Neural cell (in vitro differentiated cells): ENCODE data around the gene MXI1. TPM values are rescaled to one million over a fixed set of nuclear protein-coding genes. Genes with fewer than 3 reads are reported as not detected.

Experiments
- H2AFZ ChIP-seq: fragments of 200-600, 300-800 bp; sonication (generic), shearing (Covaris generic); 2 replicates; pipeline ENCODE4 v1.6.0; 2014; ENCODE audit warnings: low read depth, mild to moderate bottlenecking, antibody characterized with exemption, low read length, moderate library complexity
- H3F3A ChIP-seq: fragments of 200-600 bp; shearing (Covaris generic); 2 replicates; pipeline ENCODE4 v1.6.1; 2016; ENCODE audit warnings: mild to moderate bottlenecking, moderate library complexity, mixed read lengths, antibody characterized with exemption, low read length; ENCODE audit not compliant: insufficient read depth, poor library complexity, severe bottlenecking
- H3K27ac ChIP-seq: fragments of 200-600, 300-800 bp; sonication (generic), shearing (Covaris generic); 2 replicates; pipeline ENCODE4 v1.5.1; 2014; ENCODE audit warnings: mild to moderate bottlenecking, low read length, moderate library complexity
- H3K27me3 ChIP-seq: fragments of 300-800, 200-600 bp; sonication (generic), shearing (Covaris generic); 2 replicates; pipeline ENCODE4 v1.6.0; 2014; ENCODE audit warnings: mild to moderate bottlenecking, low read depth, low read length, moderate library complexity; ENCODE audit not compliant: insufficient read depth
- H3K36me3 ChIP-seq: fragments of 300-800, 200-600 bp; sonication (generic), shearing (Covaris generic); 2 replicates; pipeline ENCODE4 v1.5.1; 2014; ENCODE audit warnings: mild to moderate bottlenecking, antibody characterized with exemption, low read length, moderate library complexity; ENCODE audit not compliant: insufficient read depth
- H3K4me2 ChIP-seq: fragments of 300-800, 200-600 bp; sonication (generic), shearing (Covaris generic); 2 replicates; pipeline ENCODE4 v1.6.0; 2014; ENCODE audit warnings: mild to moderate bottlenecking, low read length
- H3K4me3 ChIP-seq: fragments of 300-800, 200-600 bp; sonication (generic), shearing (Covaris generic); 2 replicates; pipeline ENCODE4 v1.5.1; 2014; ENCODE audit warnings: mild to moderate bottlenecking, low read length, moderate library complexity
- H3K79me2 ChIP-seq: fragments of 200-600 bp; shearing (Covaris generic); replicated peaks from 2 replicates; pipeline ENCODE4 v1.6.0; 2014; ENCODE audit warnings: mild to moderate bottlenecking, low read length, moderate library complexity; ENCODE audit not compliant: insufficient read depth
- H3K9ac ChIP-seq: fragments of 300-800, 200-600 bp; sonication (generic), shearing (Covaris generic); 2 replicates; pipeline ENCODE4 v1.6.1; 2016; ENCODE audit warnings: mild to moderate bottlenecking, low read length, mixed read lengths
- H3K9me2 ChIP-seq: fragments of 200-600 bp; shearing (Covaris generic); 2 replicates; pipeline ENCODE4 v1.6.1; 2016; ENCODE audit warnings: mild to moderate bottlenecking, low read length, mixed read lengths; ENCODE audit not compliant: insufficient read depth
- H3K9me3 ChIP-seq: fragments of 200-600, 300-800 bp; sonication (generic), shearing (Covaris generic); 2 replicates; pipeline ENCODE4 v1.6.1; 2016; ENCODE audit warnings: mild to moderate bottlenecking, mixed run types, low read length, moderate library complexity, mixed read lengths
- H4K20me1 ChIP-seq: fragments of 200-600 bp; shearing (Covaris generic); 2 replicates; pipeline ENCODE4 v1.6.1; 2016; ENCODE audit warnings: mild to moderate bottlenecking, mixed run types; ENCODE audit not compliant: insufficient read depth
- EP300 ChIP-seq: fragments of 450-650 bp; conservative IDR thresholded peaks from 2 replicates; pipeline ENCODE4 v1.6.1; 2014; ENCODE audit warnings: antibody characterized with exemption, mild to moderate bottlenecking, moderate library complexity; ENCODE audit not compliant: poor library complexity, severe bottlenecking
- EZH2 ChIP-seq: fragments of 200-600, 300-800 bp; shearing (Covaris generic), sonication (generic); IDR thresholded peaks from 2 replicates; pipeline ENCODE4 v1.6.1; 2014; ENCODE audit warnings: antibody characterized with exemption, low read length, borderline replicate concordance, mild to moderate bottlenecking; ENCODE audit not compliant: insufficient read depth, poor library complexity, severe bottlenecking
- MXI1 ChIP-seq: fragments of 450-650 bp; conservative IDR thresholded peaks from 2 replicates; pipeline ENCODE4 v1.6.1; 2014; ENCODE audit warnings: antibody characterized with exemption, mild to moderate bottlenecking; ENCODE audit not compliant: poor library complexity, severe bottlenecking
- POLR2AphosphoS5 ChIP-seq: IDR thresholded peaks from 2 replicates; pipeline ENCODE4 v1.6.1; 2012
- RAD21 ChIP-seq: fragments of 450-650 bp; conservative IDR thresholded peaks from 2 replicates; pipeline ENCODE4 v1.6.1; 2014; ENCODE audit warnings: antibody characterized with exemption, mild to moderate bottlenecking, moderate library complexity
- SMC3 ChIP-seq: fragments of 450-650 bp; conservative IDR thresholded peaks from 2 replicates; pipeline ENCODE4 v1.6.1; 2014; ENCODE audit warnings: antibody characterized with exemption, mild to moderate bottlenecking, moderate library complexity; ENCODE audit not compliant: poor library complexity
- TAF1 ChIP-seq: IDR thresholded peaks from 2 replicates; pipeline ENCODE4 v1.6.1; 2012; ENCODE audit warnings: low read depth
- polyA plus RNA-seq: library from polyadenylated mRNA; depleted of rRNA; stranded (reverse); fragments of >200 nt; gene quantifications from 2 replicates; pipeline ENCODE4 v1.2.3, GENCODE V29; 2014
- TF ChIP-seq, protein P1 (sequence below): IDR thresholded peaks from 2 replicates; pipeline ENCODE4 v1.6.1; 2012; ENCODE audit warnings: borderline replicate concordance
- TF ChIP-seq, protein P2 (sequence below): fragments of 450-650 bp; IDR thresholded peaks from 2 replicates; pipeline ENCODE4 v1.5.1; 2014; ENCODE audit warnings: antibody characterized with exemption, mild to moderate bottlenecking, moderate library complexity; ENCODE audit not compliant: poor library complexity, severe bottlenecking

Gene MXI1
- polyA plus RNA-seq, 1 donor from 2014 or later: 69.5 TPM

DNA sequence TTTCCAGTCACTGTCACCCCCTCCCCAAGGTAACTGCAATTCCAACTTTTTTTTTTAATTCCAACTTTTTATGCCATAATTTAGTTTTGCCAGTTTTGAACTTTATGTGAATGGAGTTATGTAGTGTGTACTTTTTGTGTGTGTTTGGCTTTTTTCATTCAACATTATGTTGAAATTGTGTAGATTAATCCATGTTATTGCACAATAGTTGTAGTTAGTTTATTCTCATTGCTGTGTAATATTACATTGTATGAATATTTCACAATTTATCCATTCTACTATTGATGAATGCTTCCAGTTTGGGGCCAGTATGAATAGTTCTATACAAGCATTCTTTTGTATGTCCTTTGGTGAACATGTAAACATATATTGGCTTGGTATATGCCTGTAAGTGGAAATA lies 32.5 kb downstream of the MXI1 start:
- Histone ChIP-seq H3K36me3 (no peaks in the 10 kb centered on the region), H4K20me1 (no peaks in the 10 kb centered on the region), H3K27me3 (no peaks in the 10 kb centered on the region), H3K27ac (no peak overlapping the region), H3K79me2 (peaks cover 27% of the 10 kb centered on the region), H3K4me2 (no peak overlapping the region), H2AFZ (no peak overlapping the region), H3K9ac (no peak overlapping the region), H3K9me2 (no peaks in the 10 kb centered on the region), H3K9me3 (no peaks in the 10 kb centered on the region), H3K4me3 (no peak overlapping the region), H3F3A (no peaks in the 10 kb centered on the region)
- TF ChIP-seq MXI1: no peak
- TF ChIP-seq RAD21: no peak
- TF ChIP-seq SMC3: no peak

DNA sequence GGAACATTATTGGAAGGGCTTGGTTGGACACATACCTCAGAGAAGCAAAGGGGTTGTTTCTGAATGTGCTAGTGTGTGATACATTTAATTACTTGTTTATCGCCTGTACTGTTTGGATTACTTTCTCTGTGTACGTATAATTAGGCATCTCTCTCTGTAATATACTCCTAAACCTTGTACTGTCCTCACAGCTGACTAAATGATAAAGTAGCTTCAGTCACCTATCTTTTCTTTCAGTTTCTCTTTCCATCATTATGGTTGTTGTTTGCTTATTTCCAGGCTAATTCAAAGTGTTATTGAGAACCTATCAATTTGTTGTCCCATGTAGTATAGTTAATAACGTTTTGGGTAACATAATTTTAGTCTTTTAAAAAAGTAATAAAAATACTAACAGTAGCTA lies 34.0 kb downstream of the MXI1 start:
- Histone ChIP-seq H4K20me1 (no peaks in the 10 kb centered on the region), H3K9me2 (no peaks in the 10 kb centered on the region), H3K27ac (no peak overlapping the region), H3F3A (no peaks in the 10 kb centered on the region), H3K36me3 (no peaks in the 10 kb centered on the region), H3K4me3 (no peak overlapping the region), H3K9me3 (no peaks in the 10 kb centered on the region), H2AFZ (no peak overlapping the region), H3K79me2 (peaks cover 24% of the 10 kb centered on the region), H3K4me2 (no peak overlapping the region), H3K9ac (no peak overlapping the region), H3K27me3 (no peaks in the 10 kb centered on the region)
- TF ChIP-seq MXI1 (no peak), EP300 (no peak), POLR2AphosphoS5 (no peak), TAF1 (no peak), SMC3 (no peak), EZH2 (no peak), RAD21 (no peak)
- TF ChIP-seq, protein P1, sequence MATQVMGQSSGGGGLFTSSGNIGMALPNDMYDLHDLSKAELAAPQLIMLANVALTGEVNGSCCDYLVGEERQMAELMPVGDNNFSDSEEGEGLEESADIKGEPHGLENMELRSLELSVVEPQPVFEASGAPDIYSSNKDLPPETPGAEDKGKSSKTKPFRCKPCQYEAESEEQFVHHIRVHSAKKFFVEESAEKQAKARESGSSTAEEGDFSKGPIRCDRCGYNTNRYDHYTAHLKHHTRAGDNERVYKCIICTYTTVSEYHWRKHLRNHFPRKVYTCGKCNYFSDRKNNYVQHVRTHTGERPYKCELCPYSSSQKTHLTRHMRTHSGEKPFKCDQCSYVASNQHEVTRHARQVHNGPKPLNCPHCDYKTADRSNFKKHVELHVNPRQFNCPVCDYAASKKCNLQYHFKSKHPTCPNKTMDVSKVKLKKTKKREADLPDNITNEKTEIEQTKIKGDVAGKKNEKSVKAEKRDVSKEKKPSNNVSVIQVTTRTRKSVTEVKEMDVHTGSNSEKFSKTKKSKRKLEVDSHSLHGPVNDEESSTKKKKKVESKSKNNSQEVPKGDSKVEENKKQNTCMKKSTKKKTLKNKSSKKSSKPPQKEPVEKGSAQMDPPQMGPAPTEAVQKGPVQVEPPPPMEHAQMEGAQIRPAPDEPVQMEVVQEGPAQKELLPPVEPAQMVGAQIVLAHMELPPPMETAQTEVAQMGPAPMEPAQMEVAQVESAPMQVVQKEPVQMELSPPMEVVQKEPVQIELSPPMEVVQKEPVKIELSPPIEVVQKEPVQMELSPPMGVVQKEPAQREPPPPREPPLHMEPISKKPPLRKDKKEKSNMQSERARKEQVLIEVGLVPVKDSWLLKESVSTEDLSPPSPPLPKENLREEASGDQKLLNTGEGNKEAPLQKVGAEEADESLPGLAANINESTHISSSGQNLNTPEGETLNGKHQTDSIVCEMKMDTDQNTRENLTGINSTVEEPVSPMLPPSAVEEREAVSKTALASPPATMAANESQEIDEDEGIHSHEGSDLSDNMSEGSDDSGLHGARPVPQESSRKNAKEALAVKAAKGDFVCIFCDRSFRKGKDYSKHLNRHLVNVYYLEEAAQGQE: no peak
- TF ChIP-seq, protein P2, sequence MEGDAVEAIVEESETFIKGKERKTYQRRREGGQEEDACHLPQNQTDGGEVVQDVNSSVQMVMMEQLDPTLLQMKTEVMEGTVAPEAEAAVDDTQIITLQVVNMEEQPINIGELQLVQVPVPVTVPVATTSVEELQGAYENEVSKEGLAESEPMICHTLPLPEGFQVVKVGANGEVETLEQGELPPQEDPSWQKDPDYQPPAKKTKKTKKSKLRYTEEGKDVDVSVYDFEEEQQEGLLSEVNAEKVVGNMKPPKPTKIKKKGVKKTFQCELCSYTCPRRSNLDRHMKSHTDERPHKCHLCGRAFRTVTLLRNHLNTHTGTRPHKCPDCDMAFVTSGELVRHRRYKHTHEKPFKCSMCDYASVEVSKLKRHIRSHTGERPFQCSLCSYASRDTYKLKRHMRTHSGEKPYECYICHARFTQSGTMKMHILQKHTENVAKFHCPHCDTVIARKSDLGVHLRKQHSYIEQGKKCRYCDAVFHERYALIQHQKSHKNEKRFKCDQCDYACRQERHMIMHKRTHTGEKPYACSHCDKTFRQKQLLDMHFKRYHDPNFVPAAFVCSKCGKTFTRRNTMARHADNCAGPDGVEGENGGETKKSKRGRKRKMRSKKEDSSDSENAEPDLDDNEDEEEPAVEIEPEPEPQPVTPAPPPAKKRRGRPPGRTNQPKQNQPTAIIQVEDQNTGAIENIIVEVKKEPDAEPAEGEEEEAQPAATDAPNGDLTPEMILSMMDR: no peak

DNA sequence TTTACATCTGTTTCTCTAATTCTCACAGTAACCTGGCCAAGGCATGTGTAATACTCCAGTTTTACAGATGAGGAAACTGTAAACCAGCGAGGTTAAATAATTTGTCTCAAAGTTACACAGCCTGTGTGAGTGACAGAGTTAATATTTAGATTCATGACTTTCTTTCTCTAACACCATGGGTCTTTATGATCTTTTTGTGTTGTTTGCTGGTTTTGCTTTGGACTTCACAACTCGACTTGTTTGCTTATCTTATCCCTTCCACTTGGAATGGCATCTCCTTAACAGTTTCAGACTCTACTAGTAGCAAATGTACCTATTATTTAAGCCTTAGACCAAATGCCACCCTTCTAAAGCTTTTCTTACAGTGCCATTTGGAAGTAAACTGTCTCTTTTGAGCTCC lies 34.4 kb downstream of the MXI1 start:
- Histone ChIP-seq H3K9ac (no peak overlapping the region), H3K4me3 (no peak overlapping the region), H3F3A (no peaks in the 10 kb centered on the region), H3K27me3 (no peaks in the 10 kb centered on the region), H3K36me3 (no peaks in the 10 kb centered on the region), H3K79me2 (peaks cover 21% of the 10 kb centered on the region), H4K20me1 (no peaks in the 10 kb centered on the region), H3K27ac (no peak overlapping the region), H2AFZ (no peak overlapping the region), H3K9me2 (no peaks in the 10 kb centered on the region), H3K4me2 (no peak overlapping the region), H3K9me3 (no peaks in the 10 kb centered on the region)
- TF ChIP-seq TAF1 (no peak), MXI1 (no peak), SMC3 (no peak), EZH2 (no peak), RAD21 (no peak), POLR2AphosphoS5 (no peak), EP300 (no peak)
- TF ChIP-seq, protein P2: no peak
